ENCODE measurements around the gene SLC4A4. TPM values are rescaled to one million over a fixed set of nuclear protein-coding genes. Genes with fewer than 3 reads are reported as not detected.

The SLC4A4 gene
- total and polyA plus RNA-seq, 7 donors: 0.24 to 3.3 (median 2.0) TPM

DNA sequence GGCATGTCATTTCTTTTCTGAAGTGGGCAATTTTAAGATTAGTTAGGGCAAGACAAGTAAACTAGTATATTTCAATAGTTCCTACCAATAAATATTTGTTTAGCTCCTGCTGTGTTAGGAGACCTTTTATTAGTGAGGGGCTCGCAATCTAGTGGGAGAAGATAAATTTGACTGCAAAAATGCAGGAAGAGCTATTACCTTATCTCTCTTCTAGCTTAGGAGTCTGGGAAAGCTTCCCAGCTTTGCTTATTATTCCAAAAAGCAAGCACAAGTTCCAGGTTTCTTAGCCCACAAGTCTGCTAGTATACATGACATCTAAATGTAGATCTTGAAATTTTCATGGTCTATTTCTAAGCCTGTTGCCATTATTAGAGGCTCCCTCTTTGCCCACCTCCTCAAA is 254.0 kb downstream of the SLC4A4 start:
- H3K27me3 ChIP-seq (ENCODE audit: insufficient read depth in 3 of 3, low read length in 2 of 3): no peaks in the 10 kb centered on the region
- H3K9me3 ChIP-seq: no peaks in the 10 kb centered on the region
- intact Hi-C loops (cut with DNase I): no loop called here
- H3K4me3 ChIP-seq: no peak overlapping the region
- no peak for DNase-seq
- H3K27ac ChIP-seq: no peak overlapping the region
- no peak for ATAC-seq
- TF ChIP-seq, protein P1, sequence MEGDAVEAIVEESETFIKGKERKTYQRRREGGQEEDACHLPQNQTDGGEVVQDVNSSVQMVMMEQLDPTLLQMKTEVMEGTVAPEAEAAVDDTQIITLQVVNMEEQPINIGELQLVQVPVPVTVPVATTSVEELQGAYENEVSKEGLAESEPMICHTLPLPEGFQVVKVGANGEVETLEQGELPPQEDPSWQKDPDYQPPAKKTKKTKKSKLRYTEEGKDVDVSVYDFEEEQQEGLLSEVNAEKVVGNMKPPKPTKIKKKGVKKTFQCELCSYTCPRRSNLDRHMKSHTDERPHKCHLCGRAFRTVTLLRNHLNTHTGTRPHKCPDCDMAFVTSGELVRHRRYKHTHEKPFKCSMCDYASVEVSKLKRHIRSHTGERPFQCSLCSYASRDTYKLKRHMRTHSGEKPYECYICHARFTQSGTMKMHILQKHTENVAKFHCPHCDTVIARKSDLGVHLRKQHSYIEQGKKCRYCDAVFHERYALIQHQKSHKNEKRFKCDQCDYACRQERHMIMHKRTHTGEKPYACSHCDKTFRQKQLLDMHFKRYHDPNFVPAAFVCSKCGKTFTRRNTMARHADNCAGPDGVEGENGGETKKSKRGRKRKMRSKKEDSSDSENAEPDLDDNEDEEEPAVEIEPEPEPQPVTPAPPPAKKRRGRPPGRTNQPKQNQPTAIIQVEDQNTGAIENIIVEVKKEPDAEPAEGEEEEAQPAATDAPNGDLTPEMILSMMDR (IDR thresholded peaks at IDR 0.05): no peak
- WGBS, 3 donors: 67 to 84% (median 81%) methylated on average over 1 of the region's 1 CpG
- no peaks in the 10 kb centered on the region for H3K36me3 ChIP-seq (ENCODE audit: insufficient read depth in 1 of 2, low read depth in 1 of 2)
- H3K4me1 ChIP-seq: no peaks in the 10 kb centered on the region

DNA sequence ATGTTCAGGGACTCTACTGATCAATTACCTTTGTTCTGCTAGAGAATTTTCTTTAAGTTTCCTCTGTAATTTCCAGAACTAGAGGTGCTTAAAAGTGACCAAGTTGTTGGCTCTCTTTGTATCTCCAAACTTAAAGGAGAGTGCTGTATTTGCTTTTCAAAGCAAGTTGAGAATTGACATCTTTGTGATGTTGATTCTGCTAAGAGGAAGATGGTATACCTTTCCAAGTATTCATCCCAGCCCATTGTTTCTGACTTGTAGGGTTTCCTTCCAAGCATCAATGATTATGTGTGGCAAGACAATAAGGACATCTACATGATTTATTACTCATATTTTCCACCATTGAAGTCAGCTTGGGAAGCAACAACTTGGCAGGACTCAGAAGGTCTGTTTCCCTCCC is 254.5 kb downstream of the SLC4A4 start:
- no peak for ATAC-seq
- Histone ChIP-seq H3K27me3 (ENCODE audit: insufficient read depth in 3 of 3, low read length in 2 of 3) (no peaks in the 10 kb centered on the region), H3K4me3 (no peak overlapping the region), H3K27ac (no peak overlapping the region), H3K9me3 (no peaks in the 10 kb centered on the region), H3K4me1 (no peaks in the 10 kb centered on the region), H3K36me3 (ENCODE audit: insufficient read depth in 1 of 2, low read depth in 1 of 2) (no peaks in the 10 kb centered on the region)
- intact Hi-C loops (cut with DNase I): no loop called here
- TF ChIP-seq, protein P1 (IDR thresholded peaks at IDR 0.05): no peak
- DNase-seq: no peak

DNA sequence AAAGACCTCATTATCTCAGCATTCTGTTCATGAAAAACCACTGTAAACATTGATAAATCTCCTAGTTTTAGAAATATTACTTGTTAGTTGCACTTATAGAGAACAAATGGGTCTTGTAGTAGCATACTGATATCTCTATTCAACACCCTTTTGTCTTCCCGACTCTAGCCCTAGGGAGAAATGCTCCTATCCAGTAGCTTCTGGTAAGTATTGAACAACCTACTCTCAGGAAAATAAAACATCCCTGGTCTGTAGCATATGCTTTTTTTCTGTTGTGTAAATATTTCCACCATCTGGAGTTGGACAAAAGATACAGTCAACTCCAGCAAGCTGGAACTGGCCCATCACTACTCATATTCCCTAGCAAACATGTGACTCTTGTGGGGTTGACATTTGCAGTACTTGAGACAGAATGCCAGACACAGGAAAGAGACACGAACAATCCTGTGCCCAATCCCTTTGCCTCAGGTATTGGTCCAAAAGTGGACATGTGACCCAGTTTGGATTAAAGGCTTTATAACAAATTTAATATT is 256.8 kb downstream of the SLC4A4 start:
- DNase-seq (no peak), ATAC-seq (no peak)
- H3K4me1 ChIP-seq: no peaks in the 10 kb centered on the region
- WGBS, 3 donors: 3 to 27% (median 8%) methylated on average over 2 of the region's 2 CpGs
- TF ChIP-seq, protein P1 (IDR thresholded peaks at IDR 0.05): no peak
- no peaks in the 10 kb centered on the region for H3K36me3 ChIP-seq (ENCODE audit: insufficient read depth in 1 of 2, low read depth in 1 of 2)
- H3K4me3 ChIP-seq: no peak overlapping the region
- intact Hi-C loops (cut with DNase I): no loop called here
- no peaks in the 10 kb centered on the region for H3K9me3 ChIP-seq
- no peak overlapping the region for H3K27ac ChIP-seq
- no peaks in the 10 kb centered on the region for H3K27me3 ChIP-seq (ENCODE audit: insufficient read depth in 3 of 3, low read length in 2 of 3)

DNA sequence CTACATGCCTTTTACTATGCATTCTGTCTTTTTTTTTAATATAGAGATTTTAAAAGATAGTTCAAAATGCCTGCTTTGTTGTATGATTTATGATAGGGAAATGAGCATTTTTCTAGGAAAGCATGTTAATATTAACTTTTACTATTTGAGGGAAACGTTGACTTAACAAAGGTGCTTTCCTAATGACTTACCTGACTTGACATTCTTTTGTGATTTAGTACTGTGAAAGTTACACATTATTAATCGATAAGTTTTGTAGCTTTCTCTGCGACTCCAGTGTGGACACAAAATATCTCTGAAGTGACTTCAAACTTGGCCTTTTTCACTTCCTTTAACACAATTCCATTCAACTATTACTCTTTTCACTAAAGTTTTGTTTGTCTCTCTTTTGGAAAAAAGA is 260.8 kb downstream of the SLC4A4 start:
- Histone ChIP-seq H3K4me1 (no peaks in the 10 kb centered on the region), H3K4me3 (no peak overlapping the region), H3K9me3 (no peaks in the 10 kb centered on the region), H3K27ac (no peak overlapping the region), H3K27me3 (ENCODE audit: insufficient read depth in 3 of 3, low read length in 2 of 3) (no peaks in the 10 kb centered on the region), H3K36me3 (ENCODE audit: insufficient read depth in 1 of 2, low read depth in 1 of 2) (no peaks in the 10 kb centered on the region)
- intact Hi-C loops (cut with DNase I): no loop called here
- ATAC-seq (no peak), DNase-seq (no peak)
- TF ChIP-seq, protein P1 (IDR thresholded peaks at IDR 0.05): no peak
- 65 to 70% (median 65%) methylated on average over 3 of the region's 3 CpGs for WGBS, 3 donors

DNA sequence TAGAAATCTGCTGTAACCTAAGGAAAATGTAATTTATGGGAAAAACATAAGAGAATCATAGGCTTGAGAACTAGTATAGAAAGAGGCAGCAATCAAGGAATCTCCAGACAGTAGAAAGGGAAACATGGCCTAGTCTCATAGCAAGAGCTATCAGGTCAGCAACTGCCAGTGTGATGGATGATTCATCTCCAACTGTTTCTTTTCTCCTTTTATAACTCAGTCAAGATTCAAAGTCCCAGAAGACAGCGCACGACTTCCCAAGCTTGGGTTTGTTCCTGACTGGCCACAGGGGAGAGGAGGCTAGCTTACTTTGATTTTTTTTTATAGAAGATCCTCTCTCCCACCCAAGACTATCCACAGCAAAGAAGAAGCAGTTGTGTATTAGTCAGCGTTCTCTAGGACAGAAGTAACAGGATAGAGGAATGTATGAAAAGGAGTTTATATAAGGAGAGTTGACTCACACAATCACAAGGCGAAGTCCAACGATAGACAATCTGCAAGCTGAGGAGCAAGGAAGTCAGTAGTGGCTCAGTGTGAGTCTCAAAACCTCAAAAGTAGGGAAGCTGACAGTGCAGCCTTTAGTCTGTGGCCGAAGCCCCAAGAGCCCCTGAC is 263.6 kb downstream of the SLC4A4 start:
- H3K27ac ChIP-seq: no peak overlapping the region
- 75 to 91% (median 86%) methylated on average over 6 of the region's 6 CpGs for WGBS, 3 donors
- TF ChIP-seq, protein P1 (IDR thresholded peaks at IDR 0.05): no peak
- no peaks in the 10 kb centered on the region for H3K36me3 ChIP-seq (ENCODE audit: insufficient read depth in 1 of 2, low read depth in 1 of 2)
- intact Hi-C loops (cut with DNase I): no loop called here
- H3K9me3 ChIP-seq: no peaks in the 10 kb centered on the region
- no peaks in the 10 kb centered on the region for H3K27me3 ChIP-seq (ENCODE audit: insufficient read depth in 3 of 3, low read length in 2 of 3)
- no peaks in the 10 kb centered on the region for H3K4me1 ChIP-seq
- no peak overlapping the region for H3K4me3 ChIP-seq
- no peak for DNase-seq
- ATAC-seq: no peak

Data from psoas muscle (tissue), 8 donors.